Left lung (tissue), 10 donors: ENCODE results near the gene AMIGO3. TPM values are rescaled to one million over a fixed set of nuclear protein-coding genes. Genes with fewer than 3 reads are reported as not detected.

ENCODE experiments used
- ATAC-seq: fragments of 200-7000 bp; cut with Tn5 transposase; one replicate; pipeline ENCODE4 v1.9.1; 2020; ENCODE audit warnings: moderate library complexity
- DNase-seq, 4 donors: peaks; one replicate each; pipeline ENCODE4 v3.0.0-alpha.2; 2013 to 2020
- H3K27ac ChIP-seq, 2 donors: fragments of 200-600 bp; sonication (generic) in 1 of 2; one replicate each; pipeline versions ENCODE4 v1.5.0 to v1.8.0; 2020 to 2021
- H3K27me3 ChIP-seq, 2 donors: fragments of 200-600 bp; sonication (generic) in 1 of 2; one replicate each; pipeline versions ENCODE4 v1.5.0 to v1.8.0; 2020 to 2021
- H3K36me3 ChIP-seq, 2 donors: fragments of 200-600 bp; sonication (generic) in 1 of 2; one replicate each; pipeline versions ENCODE4 v1.5.0 to v1.8.0; 2020 to 2021
- H3K4me1 ChIP-seq, 2 donors: fragments of 200-600 bp; one replicate each; pipeline ENCODE4 v1.8.0; 2021
- H3K4me3 ChIP-seq, 2 donors: fragments of 200-600 bp; sonication (generic) in 1 of 2; one replicate each; pipeline versions ENCODE4 v1.5.0 to v1.8.0; 2020 to 2021; ENCODE audit warnings: mild to moderate bottlenecking in 1 of 2
- H3K9me3 ChIP-seq, 2 donors: fragments of 200-600 bp; sonication (generic) in 1 of 2; one replicate each; pipeline versions ENCODE4 v1.5.0 to v1.8.0; 2020 to 2021
- intact Hi-C, 2 donors: fragments of 100-400 bp; cut with DNase I; formaldehyde crosslinking; loops; one replicate each; pipeline versions ENCODE4 v1.11.2 to v1.14.2; 2022
- polyA plus RNA-seq, 6 donors: library from polyadenylated mRNA; unstranded; fragments of 120-200 nt; gene quantifications; one replicate each; pipeline ENCODE4 v1.2.1, GENCODE V29; 2013; ENCODE audit not compliant: insufficient read length in 6 of 6
- total RNA-seq, 2 donors: library from RNA; stranded (reverse); fragmentation: NEBNext Ultra II Directional; extraction: Animal tissue kit (Norgen Biotek cat#: 25700); gene quantifications; one replicate each; pipeline ENCODE4 v1.2.1, GENCODE V29; 2021
- TF ChIP-seq, protein P1 (sequence below), 2 donors: fragments of 200-600 bp; sonication (generic) in 1 of 2; IDR thresholded peaks; one replicate each; pipeline versions ENCODE4 v1.5.0 to v1.8.0; 2021; ENCODE audit warnings: antibody characterized with exemption in 2 of 2
- donor health status: DM: no; HTN: yes; CAD: no.
- donor health status: DM: no; HTN: no; CAD: no.

AMIGO3 gene
- total and polyA plus RNA-seq, 8 donors, result 0.47 to 2.4 (median 1.8) TPM; not detected in 1

DNA sequence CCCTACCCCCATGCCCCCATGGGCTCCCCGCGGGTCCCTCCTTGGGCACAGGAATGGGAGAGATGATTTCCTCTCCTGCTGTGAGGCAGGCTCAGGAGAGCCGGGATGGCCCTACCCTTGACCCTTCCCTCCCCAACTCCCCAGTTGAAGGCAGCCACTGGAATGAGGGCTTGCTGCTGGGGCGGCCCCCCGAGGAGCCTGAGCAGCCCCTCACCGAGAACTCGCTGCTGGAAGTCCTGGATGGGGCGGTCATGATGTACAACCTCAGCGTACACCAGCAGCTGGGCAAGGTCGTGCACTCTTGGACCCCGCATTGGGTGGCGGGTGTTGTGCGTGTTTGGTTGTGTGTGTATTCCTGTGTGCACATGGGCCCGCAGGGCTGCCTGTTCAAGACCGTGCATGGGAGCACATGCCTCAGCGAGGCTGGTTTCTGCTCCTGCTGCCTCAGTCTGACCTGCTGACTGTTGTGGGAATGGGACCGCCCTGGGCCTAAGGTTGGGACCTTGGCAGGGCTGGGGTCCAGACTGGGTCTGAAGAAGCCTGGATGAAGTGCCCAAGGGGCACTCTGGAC is 14.0 kb downstream of the AMIGO3 start:
- Histone ChIP-seq H3K36me3 (peaks cover 0 to 62% of the 10 kb centered on the region in 2 donors), H3K27ac (no peak overlapping the region), H3K4me1 (peaks cover 0 to 6% of the 10 kb centered on the region in 2 donors), H3K4me3 (no peak overlapping the region), H3K9me3 (no peaks in the 10 kb centered on the region), H3K27me3 (no peaks in the 10 kb centered on the region)
- intact Hi-C loops, result no loop called here
- no peak for ATAC-seq
- TF ChIP-seq, protein P1, sequence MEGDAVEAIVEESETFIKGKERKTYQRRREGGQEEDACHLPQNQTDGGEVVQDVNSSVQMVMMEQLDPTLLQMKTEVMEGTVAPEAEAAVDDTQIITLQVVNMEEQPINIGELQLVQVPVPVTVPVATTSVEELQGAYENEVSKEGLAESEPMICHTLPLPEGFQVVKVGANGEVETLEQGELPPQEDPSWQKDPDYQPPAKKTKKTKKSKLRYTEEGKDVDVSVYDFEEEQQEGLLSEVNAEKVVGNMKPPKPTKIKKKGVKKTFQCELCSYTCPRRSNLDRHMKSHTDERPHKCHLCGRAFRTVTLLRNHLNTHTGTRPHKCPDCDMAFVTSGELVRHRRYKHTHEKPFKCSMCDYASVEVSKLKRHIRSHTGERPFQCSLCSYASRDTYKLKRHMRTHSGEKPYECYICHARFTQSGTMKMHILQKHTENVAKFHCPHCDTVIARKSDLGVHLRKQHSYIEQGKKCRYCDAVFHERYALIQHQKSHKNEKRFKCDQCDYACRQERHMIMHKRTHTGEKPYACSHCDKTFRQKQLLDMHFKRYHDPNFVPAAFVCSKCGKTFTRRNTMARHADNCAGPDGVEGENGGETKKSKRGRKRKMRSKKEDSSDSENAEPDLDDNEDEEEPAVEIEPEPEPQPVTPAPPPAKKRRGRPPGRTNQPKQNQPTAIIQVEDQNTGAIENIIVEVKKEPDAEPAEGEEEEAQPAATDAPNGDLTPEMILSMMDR (IDR thresholded peaks at IDR 0.05), result no peak
- no peak for DNase-seq

DNA sequence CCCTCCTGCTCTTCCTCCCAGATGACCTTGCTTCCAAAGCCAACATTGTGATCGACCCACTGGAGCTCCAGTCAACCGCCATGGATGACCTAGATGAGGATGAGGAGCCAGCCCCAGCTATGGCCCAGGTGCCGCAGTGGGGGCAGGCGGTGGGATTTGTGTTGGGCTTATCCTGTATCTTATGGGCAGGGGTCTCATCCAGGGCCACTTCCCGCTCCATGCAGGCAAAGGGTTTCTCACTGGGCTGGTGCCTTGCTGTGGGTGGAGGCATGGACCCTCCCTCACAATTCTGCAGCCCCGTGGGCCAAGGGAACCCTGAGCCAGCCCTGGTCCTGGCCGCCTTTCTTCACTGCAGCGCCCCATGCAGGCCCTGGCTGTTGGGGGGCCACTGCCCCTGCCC is 14.9 kb downstream of the AMIGO3 start:
- no peak overlapping the region for H3K27ac ChIP-seq
- intact Hi-C loops, result no loop called here
- H3K9me3 ChIP-seq, result no peaks in the 10 kb centered on the region
- peaks cover 0 to 70% of the 10 kb centered on the region in 2 donors for H3K36me3 ChIP-seq
- no peaks in the 10 kb centered on the region for H3K27me3 ChIP-seq
- DNase-seq (no peak), ATAC-seq (no peak)
- no peak overlapping the region for H3K4me3 ChIP-seq
- TF ChIP-seq, protein P1 (IDR thresholded peaks at IDR 0.05), result no peak
- peaks cover 0 to 6% of the 10 kb centered on the region in 2 donors for H3K4me1 ChIP-seq

DNA sequence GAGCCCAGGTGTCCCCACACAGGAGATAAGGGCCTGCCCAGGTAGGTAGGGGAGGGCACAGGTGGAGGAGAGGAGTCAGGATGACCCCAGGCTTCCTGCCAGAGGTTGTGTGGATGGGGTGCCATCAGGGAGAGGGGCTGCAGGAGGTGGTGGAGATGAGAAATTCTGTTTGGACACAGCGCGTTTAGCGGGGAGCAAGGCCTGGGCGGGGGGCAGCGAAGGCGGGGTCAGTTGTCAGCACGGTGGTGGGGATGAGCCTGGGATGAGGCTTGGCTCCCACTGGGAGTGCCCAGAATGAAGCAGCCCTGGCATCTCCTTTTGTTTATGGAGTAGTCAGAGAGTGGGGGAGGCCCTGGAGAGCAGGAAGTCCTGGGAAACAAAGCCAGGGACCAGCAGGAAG is 15.5 kb downstream of the AMIGO3 start:
- H3K36me3 ChIP-seq, result peaks cover 0 to 77% of the 10 kb centered on the region in 2 donors
- TF ChIP-seq, protein P1 (IDR thresholded peaks at IDR 0.05), result no peak
- H3K4me1 ChIP-seq, result peaks cover 0 to 6% of the 10 kb centered on the region in 2 donors
- no peak overlapping the region for H3K27ac ChIP-seq
- no peak for ATAC-seq
- no peaks in the 10 kb centered on the region for H3K9me3 ChIP-seq
- intact Hi-C loops, result no loop called here
- no peak overlapping the region for H3K4me3 ChIP-seq
- no peak for DNase-seq
- H3K27me3 ChIP-seq, result no peaks in the 10 kb centered on the region

DNA sequence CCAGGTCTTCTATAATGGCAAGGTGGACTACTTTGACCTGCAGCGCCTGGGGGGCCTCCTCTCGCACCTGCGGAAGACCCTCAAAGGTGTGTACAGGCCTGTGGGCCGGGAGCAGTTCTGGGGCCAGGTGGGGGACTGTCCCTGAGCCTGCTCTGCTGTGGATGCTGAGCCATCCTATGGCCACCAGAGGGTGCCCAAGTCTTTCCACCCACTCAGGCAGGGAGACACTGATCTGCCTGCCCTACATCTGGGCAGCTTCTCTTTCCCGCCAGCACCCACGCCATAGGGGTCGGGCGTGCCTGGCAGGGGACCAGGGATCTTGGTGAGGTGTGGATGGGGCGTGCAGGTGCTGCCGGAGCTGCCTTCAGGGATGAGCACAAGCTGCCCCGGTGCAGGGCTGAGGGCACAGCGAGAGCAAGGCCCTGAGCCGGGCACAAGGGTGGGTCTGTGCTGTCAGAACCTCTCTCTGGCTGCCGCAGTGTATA is 16.0 kb downstream of the AMIGO3 start:
- DNase-seq, result peak in 2 of 4 donors; percentile 67 to 78
- Histone ChIP-seq H3K9me3 (no peaks in the 10 kb centered on the region), H3K27ac (no peak overlapping the region), H3K27me3 (no peaks in the 10 kb centered on the region), H3K36me3 (peaks cover 0 to 82% of the 10 kb centered on the region in 2 donors), H3K4me1 (peaks cover 0 to 6% of the 10 kb centered on the region in 2 donors), H3K4me3 (no peak overlapping the region)
- TF ChIP-seq, protein P1 (IDR thresholded peaks at IDR 0.05), result peak; percentile 75 to 86
- intact Hi-C loops, result no loop called here
- ATAC-seq, result peak; percentile 90

DNA sequence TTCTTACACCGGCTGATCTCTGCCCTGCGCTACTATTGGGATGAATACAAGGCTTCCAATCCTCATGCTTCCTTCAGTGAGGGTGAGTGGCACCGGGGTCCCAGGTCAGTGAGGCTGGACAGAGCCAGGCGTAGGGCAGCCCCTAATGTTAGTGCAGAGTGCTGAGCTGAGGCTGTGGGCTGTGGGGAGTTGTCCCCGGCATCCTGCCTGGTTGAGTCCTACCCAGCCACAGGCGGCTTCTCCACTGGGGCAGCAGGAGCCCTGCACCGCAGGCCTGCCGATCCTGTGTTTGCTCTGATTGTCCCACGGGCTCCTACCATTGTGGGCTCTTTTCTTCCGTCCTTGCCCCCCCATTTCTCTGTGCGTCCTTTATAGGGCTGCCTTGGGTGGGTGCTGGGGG is 16.8 kb downstream of the AMIGO3 start:
- peak in 1 of 4 donors; percentile 39 for DNase-seq
- no peak overlapping the region for H3K4me3 ChIP-seq
- ATAC-seq, result no peak
- intact Hi-C loops, result no loop called here
- H3K27ac ChIP-seq, result no peak overlapping the region
- no peaks in the 10 kb centered on the region for H3K27me3 ChIP-seq
- no peaks in the 10 kb centered on the region for H3K9me3 ChIP-seq
- H3K36me3 ChIP-seq, result peaks cover 0 to 90% of the 10 kb centered on the region in 2 donors
- H3K4me1 ChIP-seq, result peaks cover 0 to 6% of the 10 kb centered on the region in 2 donors
- TF ChIP-seq, protein P1 (IDR thresholded peaks at IDR 0.05), result no peak
